SIG-M5 treated with dmso at 0.1 percent for 504 hours (cell line): ENCODE results near the gene RNF38.
"Not testable (repeated sequence)": the region's sequence is repeated elsewhere in the genome, so short reads cannot be mapped to it uniquely, and the experiment has no call there.

ENCODE experiments used
- DNase-seq: peaks from one replicate; lab custom pipeline; 2025; ENCODE audit not compliant: unreplicated experiment; lab: John Stamatoyannopoulos, UW

RNF38 gene

GRCh38 chr9:36297798-36298197 is 102.3 kb downstream of the RNF38 start:
- DNase-seq, result no peak

GRCh38 chr9:36294996-36295395 is 105.1 kb downstream of the RNF38 start:
- DNase-seq, result not testable (repeated sequence)

GRCh38 chr9:36293918-36294317 is 106.2 kb downstream of the RNF38 start:
- no peak for DNase-seq

- DNase-seq, result no peak
Observed at GRCh38 chr9:36293171-36293570, 106.9 kb downstream of the RNF38 start.

- no peak for DNase-seq
Observed at GRCh38 chr9:36292641-36293040, 107.4 kb downstream of the RNF38 start.

GRCh38 chr9:36290996-36291395 is 109.1 kb downstream of the RNF38 start:
- DNase-seq, result no peak

GRCh38 chr9:36289836-36290435 is 110.1 kb downstream of the RNF38 start:
- DNase-seq, result no peak

GRCh38 chr9:36288070-36288469 is 112.0 kb downstream of the RNF38 start:
- no peak for DNase-seq
